HTR-8/SVneo (cell line): ENCODE results near the gene SPRYD7.
A peak's percentile ranks its signal among the peaks of the same experiment; 100 is the strongest.
"Not testable (repeated sequence)": the region's sequence is repeated elsewhere in the genome, so short reads cannot be mapped to it uniquely, and the experiment has no call there.

Source experiments
- DNase-seq: peaks from one replicate; pipeline ENCODE4 v3.0.0; 2011; ENCODE audit warnings: low spot score, mixed read lengths; ENCODE audit not compliant: insufficient read length
- FAIRE-seq: peaks from 2 replicates; lab custom pipeline; 2011; peaks lifted over from hg19 to GRCh38; lab: Jason Lieb, UNC

Gene SPRYD7

GRCh38 chr13:49936075-49936967, at the start of gene SPRYD7:
Gene SPRYD7 (minus strand): TSS chr13:49936340. CDS start chr13:49936235, 105 bp downstream.
- DNase-seq (peak; percentile 83), FAIRE-seq (peak; percentile 92)

- no peak for FAIRE-seq
- no peak for DNase-seq
Measured at GRCh38 chr13:49985129-49985528, 49.0 kb upstream of the SPRYD7 start.

- no peak for FAIRE-seq
- no peak for DNase-seq
Measured at GRCh38 chr13:49980266-49980665, 44.1 kb upstream of the SPRYD7 start.

GRCh38 chr13:49977992-49978391, 41.9 kb upstream of the SPRYD7 start:
- DNase-seq (no peak), FAIRE-seq (no peak)

GRCh38 chr13:49976314-49977258, 40.4 kb upstream of the SPRYD7 start:
- FAIRE-seq (no peak), DNase-seq (peak; percentile 38)

- no peak for FAIRE-seq
- no peak for DNase-seq
Measured at GRCh38 chr13:49975826-49976225, 39.7 kb upstream of the SPRYD7 start.

- FAIRE-seq: no peak
- DNase-seq: no peak
Measured at GRCh38 chr13:49972709-49973108, 36.6 kb upstream of the SPRYD7 start.

- DNase-seq (no peak), FAIRE-seq (no peak)
Measured at GRCh38 chr13:49967456-49967855, 31.3 kb upstream of the SPRYD7 start.

- DNase-seq (no peak), FAIRE-seq (no peak)
Measured at GRCh38 chr13:49958321-49958720, 22.2 kb upstream of the SPRYD7 start.

GRCh38 chr13:49956131-49956530, 20.0 kb upstream of the SPRYD7 start:
- DNase-seq: no peak
- no peak for FAIRE-seq

- FAIRE-seq: no peak
- DNase-seq: no peak
Measured at GRCh38 chr13:49954674-49955455, 18.7 kb upstream of the SPRYD7 start.

GRCh38 chr13:49953560-49953959, 17.4 kb upstream of the SPRYD7 start:
- FAIRE-seq: no peak

GRCh38 chr13:49951754-49952535, 15.8 kb upstream of the SPRYD7 start:
- DNase-seq: no peak
- FAIRE-seq: no peak

More at GRCh38 chr13:49953560-49953959, 17.4 kb upstream of the SPRYD7 start:
- no peak for DNase-seq

GRCh38 chr13:49948777-49949270, 12.7 kb upstream of the SPRYD7 start:
- FAIRE-seq, DNase-seq: not testable (repeated sequence)

- DNase-seq (no peak), FAIRE-seq (no peak)
Measured at GRCh38 chr13:49939321-49939720, 3.2 kb upstream of the SPRYD7 start.

GRCh38 chr13:49938921-49939320, 2.8 kb upstream of the SPRYD7 start:
- DNase-seq: no peak
- FAIRE-seq: no peak

GRCh38 chr13:49938314-49938713, 2.2 kb upstream of the SPRYD7 start:
- no peak for FAIRE-seq
- no peak for DNase-seq

GRCh38 chr13:49936968-49937273, 781 bp upstream of the SPRYD7 start:
- no peak for FAIRE-seq

More at GRCh38 chr13:49936968-49937273, 781 bp upstream of the SPRYD7 start:
- DNase-seq: no peak
